GM18508 (cell line): ENCODE data around the gene PGR.

ENCODE experiments used
- ATAC-seq: cut with Tn5 transposase; IDR thresholded peaks from one replicate; pipeline ENCODE4 v1.9.1; 2021; ENCODE audit warnings: moderate number of reproducible peaks; ENCODE audit not compliant: insufficient read depth, unreplicated experiment

PGR gene

GRCh38 chr11:101083335-101083734, 46.3 kb downstream of the PGR start:
- ATAC-seq, result no peak

GRCh38 chr11:101082813-101083212, 46.8 kb downstream of the PGR start:
- no peak for ATAC-seq

GRCh38 chr11:101063706-101064105, 65.9 kb downstream of the PGR start:
- no peak for ATAC-seq

- ATAC-seq, result no peak
Observed at GRCh38 chr11:101061606-101062005, 68.0 kb downstream of the PGR start.

GRCh38 chr11:101059331-101059730, 70.3 kb downstream of the PGR start:
- no peak for ATAC-seq

GRCh38 chr11:101053492-101053891, 76.1 kb downstream of the PGR start:
- no peak for ATAC-seq

GRCh38 chr11:101051677-101052076, 77.9 kb downstream of the PGR start:
- ATAC-seq, result no peak

GRCh38 chr11:101049813-101050212, 79.8 kb downstream of the PGR start:
- no peak for ATAC-seq

GRCh38 chr11:101049123-101049522, 80.5 kb downstream of the PGR start:
- ATAC-seq, result no peak

- no peak for ATAC-seq
Observed at GRCh38 chr11:101048479-101048878, 81.1 kb downstream of the PGR start.

GRCh38 chr11:101046947-101047346, 82.7 kb downstream of the PGR start:
- ATAC-seq, result no peak

GRCh38 chr11:101045415-101045814, 84.2 kb downstream of the PGR start:
- ATAC-seq, result no peak

- ATAC-seq, result no peak
Observed at GRCh38 chr11:101043940-101044339, 85.7 kb downstream of the PGR start.

- ATAC-seq, result no peak
Observed at GRCh38 chr11:101035872-101036271, 93.7 kb downstream of the PGR start.

- ATAC-seq, result no peak
Observed at GRCh38 chr11:101034076-101034475, 95.5 kb downstream of the PGR start.

- no peak for ATAC-seq
Observed at GRCh38 chr11:101032991-101033390, 96.6 kb downstream of the PGR start.

- ATAC-seq, result no peak
Observed at GRCh38 chr11:101031713-101032112, 97.9 kb downstream of the PGR start.

- no peak for ATAC-seq
Observed at GRCh38 chr11:101030692-101031091, 98.9 kb downstream of the PGR start.

GRCh38 chr11:101030015-101030414, 99.6 kb downstream of the PGR start:
- ATAC-seq, result no peak

GRCh38 chr11:101028644-101029043, 101.0 kb downstream of the PGR start:
- no peak for ATAC-seq

- ATAC-seq, result no peak
Observed at GRCh38 chr11:101022256-101022655, 107.4 kb downstream of the PGR start.

- no peak for ATAC-seq
Observed at GRCh38 chr11:101019870-101020269, 109.7 kb downstream of the PGR start.

- no peak for ATAC-seq
Observed at GRCh38 chr11:101014600-101015285, 114.9 kb downstream of the PGR start.
